Ascending aorta (tissue), 2 donors: Measurements from ENCODE around the gene CREBBP. TPM values are rescaled to one million over a fixed set of nuclear protein-coding genes. Genes with fewer than 3 reads are reported as not detected.

ENCODE experiments used
- DNase-seq, 2 donors: peaks; one replicate each; pipeline ENCODE4 v3.0.0-alpha.2; 2019; ENCODE audit warnings: low spot score in 2 of 2
- H3K27ac ChIP-seq, 2 donors: fragments of 200-600 bp; sonication (generic); one replicate each; pipeline ENCODE4 v1.5.1; 2016 to 2017; ENCODE audit warnings: mild to moderate bottlenecking in 1 of 2
- H3K27me3 ChIP-seq: fragments of 200-600 bp; sonication (generic); one replicate; pipeline ENCODE4 v1.5.1; 2017
- H3K36me3 ChIP-seq, 2 donors: fragments of 200-600 bp; sonication (generic); one replicate each; pipeline ENCODE4 v1.5.1; 2016
- H3K4me1 ChIP-seq, 2 donors: fragments of 200-600 bp; sonication (generic); one replicate each; pipeline ENCODE4 v1.5.1; 2016 to 2017; ENCODE audit warnings: mild to moderate bottlenecking in 1 of 2
- H3K4me3 ChIP-seq, 2 donors: fragments of 200-600 bp; sonication (generic); one replicate each; pipeline ENCODE4 v1.5.1; 2016 to 2017; ENCODE audit warnings: mild to moderate bottlenecking in 1 of 2
- H3K9me3 ChIP-seq, 2 donors: fragments of 200-600 bp; sonication (generic); one replicate each; pipeline ENCODE4 v1.5.1; 2016
- intact Hi-C: fragments of 100-400 bp; cut with DNase I; formaldehyde crosslinking; loops from one replicate; pipeline ENCODE4 v1.15.1; 2023
- total RNA-seq: library from RNA; depleted of rRNA; stranded (reverse); fragments of >200 nt; gene quantifications from one replicate; pipeline ENCODE4 v1.1.0, GENCODE V29; 2016
- TF ChIP-seq, protein P1 (sequence below), 3 experiments: fragments of 200-600 bp in 2 of 3; fragments of 450-650 bp in 1 of 3; sonication (generic) in 2 of 3; IDR thresholded peaks; one replicate each; pipeline ENCODE4 v1.5.1; 2016 to 2019; ENCODE audit warnings: antibody characterized with exemption in 3 of 3, mild to moderate bottlenecking in 1 of 3, moderate library complexity in 1 of 3

CREBBP gene
- total RNA-seq, 1 donor from 2014 or later, result 73.7 TPM

DNA sequence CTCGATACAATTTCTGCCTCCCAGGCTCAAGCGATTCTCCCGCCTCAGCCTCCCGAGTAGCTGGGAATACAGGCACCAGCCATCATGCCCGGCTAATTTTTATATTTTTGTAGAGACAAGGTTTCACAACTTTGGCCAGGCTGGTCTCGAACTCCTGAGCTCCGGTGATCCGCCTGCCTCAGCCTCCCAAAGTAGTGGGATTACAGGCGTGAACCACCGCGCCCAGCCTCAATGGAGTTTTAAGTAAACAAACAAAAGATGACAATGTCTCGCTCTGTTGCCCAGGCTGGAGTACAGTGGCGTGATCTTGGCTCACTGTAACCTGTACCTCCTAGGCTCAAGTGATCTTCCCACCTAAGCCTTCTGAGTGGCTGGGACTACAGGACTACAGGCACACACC lies 110.6 kb downstream of the CREBBP start:
- Histone ChIP-seq H3K27me3 (no peaks in the 10 kb centered on the region), H3K9me3 (no peaks in the 10 kb centered on the region), H3K4me1 (peaks cover 0 to 8% of the 10 kb centered on the region in 2 donors), H3K36me3 (peaks cover 71 to 89% of the 10 kb centered on the region in 2 donors), H3K27ac (no peak overlapping the region), H3K4me3 (no peak overlapping the region)
- intact Hi-C loops, result no loop called here
- DNase-seq, result no peak
- TF ChIP-seq, protein P1, sequence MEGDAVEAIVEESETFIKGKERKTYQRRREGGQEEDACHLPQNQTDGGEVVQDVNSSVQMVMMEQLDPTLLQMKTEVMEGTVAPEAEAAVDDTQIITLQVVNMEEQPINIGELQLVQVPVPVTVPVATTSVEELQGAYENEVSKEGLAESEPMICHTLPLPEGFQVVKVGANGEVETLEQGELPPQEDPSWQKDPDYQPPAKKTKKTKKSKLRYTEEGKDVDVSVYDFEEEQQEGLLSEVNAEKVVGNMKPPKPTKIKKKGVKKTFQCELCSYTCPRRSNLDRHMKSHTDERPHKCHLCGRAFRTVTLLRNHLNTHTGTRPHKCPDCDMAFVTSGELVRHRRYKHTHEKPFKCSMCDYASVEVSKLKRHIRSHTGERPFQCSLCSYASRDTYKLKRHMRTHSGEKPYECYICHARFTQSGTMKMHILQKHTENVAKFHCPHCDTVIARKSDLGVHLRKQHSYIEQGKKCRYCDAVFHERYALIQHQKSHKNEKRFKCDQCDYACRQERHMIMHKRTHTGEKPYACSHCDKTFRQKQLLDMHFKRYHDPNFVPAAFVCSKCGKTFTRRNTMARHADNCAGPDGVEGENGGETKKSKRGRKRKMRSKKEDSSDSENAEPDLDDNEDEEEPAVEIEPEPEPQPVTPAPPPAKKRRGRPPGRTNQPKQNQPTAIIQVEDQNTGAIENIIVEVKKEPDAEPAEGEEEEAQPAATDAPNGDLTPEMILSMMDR (IDR thresholded peaks at IDR 0.05), result no peak

DNA sequence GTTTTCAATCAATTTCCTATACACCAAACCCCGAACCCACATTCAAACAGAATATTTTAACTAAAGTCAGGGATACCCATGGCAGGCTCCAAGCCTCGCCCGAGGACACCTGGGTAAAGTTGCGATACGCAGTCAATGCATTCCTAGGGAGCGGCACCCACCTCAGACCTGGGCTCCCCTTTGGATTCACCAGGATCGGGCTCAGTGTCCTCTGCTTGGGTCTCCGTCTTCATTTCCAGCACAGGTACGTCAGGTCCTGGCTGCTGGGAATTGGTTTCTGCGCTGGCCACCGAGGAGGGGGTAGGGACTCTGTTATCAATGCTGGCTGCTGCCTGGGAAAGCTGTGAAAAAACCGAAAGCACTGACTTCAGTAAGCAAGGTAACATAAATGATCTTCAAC lies 111.5 kb downstream of the CREBBP start:
- no peak overlapping the region for H3K27ac ChIP-seq
- no peak for DNase-seq
- H3K27me3 ChIP-seq, result no peaks in the 10 kb centered on the region
- TF ChIP-seq, protein P1 (IDR thresholded peaks at IDR 0.05), result no peak
- no peak overlapping the region for H3K4me3 ChIP-seq
- intact Hi-C loops, result no loop called here
- H3K36me3 ChIP-seq, result peaks cover 72 to 88% of the 10 kb centered on the region in 2 donors
- H3K4me1 ChIP-seq, result peaks cover 0 to 8% of the 10 kb centered on the region in 2 donors
- no peaks in the 10 kb centered on the region for H3K9me3 ChIP-seq

DNA sequence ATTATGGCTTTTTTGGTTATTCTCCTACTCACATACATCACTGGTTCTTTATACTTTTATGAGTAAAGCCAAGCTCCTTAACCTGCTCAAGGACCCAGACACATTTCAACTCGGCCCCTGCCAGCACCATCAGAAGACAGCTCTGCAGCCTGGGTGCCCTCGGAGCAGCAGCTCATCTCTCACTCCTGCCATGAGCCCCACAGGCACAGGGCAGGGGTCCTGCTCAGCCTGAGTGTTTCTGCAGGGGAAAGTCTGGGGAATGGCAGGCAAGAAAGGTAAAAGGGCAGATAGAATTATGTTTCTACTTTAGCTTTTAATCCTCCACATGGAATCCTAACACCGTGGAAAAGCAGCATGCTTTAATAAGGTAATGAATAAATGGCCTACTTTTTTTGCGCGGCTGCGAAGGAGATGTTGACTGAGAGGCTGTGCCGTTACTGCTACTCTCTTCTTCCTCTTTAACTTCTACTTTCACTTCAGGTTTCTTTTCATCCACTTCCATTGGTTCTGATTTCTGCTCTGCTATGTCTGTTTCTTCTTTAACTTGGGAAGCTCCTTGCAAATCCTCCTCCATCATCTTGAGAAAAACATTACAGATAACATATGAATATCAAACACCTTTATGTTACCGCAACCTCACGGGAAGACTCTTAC lies 113.1 kb downstream of the CREBBP start:
- Histone ChIP-seq H3K9me3 (no peaks in the 10 kb centered on the region), H3K36me3 (peaks cover 74 to 84% of the 10 kb centered on the region in 2 donors), H3K4me1 (peaks cover 0 to 8% of the 10 kb centered on the region in 2 donors), H3K4me3 (no peak overlapping the region), H3K27ac (no peak overlapping the region), H3K27me3 (no peaks in the 10 kb centered on the region)
- TF ChIP-seq, protein P1 (IDR thresholded peaks at IDR 0.05), result no peak
- no peak for DNase-seq
- intact Hi-C loops, result no loop called here

DNA sequence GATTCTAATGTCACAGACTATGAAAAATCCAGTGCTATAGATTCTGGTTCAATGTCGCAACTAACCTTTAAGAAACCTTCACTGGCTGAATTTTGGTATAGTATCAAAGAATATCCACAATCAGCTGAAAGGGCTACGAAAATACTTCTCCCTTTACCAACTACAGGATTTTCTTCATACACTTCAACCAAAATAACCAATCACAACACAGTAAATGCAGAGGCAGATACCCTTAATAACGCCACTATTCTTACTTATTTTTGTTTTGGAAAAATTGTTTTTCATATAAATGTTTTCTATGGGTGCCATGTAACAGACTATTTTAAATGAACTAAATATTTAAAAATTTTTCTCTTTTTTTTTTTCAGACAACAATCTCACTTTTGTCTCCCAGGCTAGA lies 114.3 kb downstream of the CREBBP start:
- no peaks in the 10 kb centered on the region for H3K4me1 ChIP-seq
- no peak overlapping the region for H3K27ac ChIP-seq
- intact Hi-C loops, result no loop called here
- H3K9me3 ChIP-seq, result no peaks in the 10 kb centered on the region
- TF ChIP-seq, protein P1 (IDR thresholded peaks at IDR 0.05), result no peak
- DNase-seq, result no peak
- peaks cover 77 to 94% of the 10 kb centered on the region in 2 donors for H3K36me3 ChIP-seq
- H3K27me3 ChIP-seq, result no peaks in the 10 kb centered on the region
- H3K4me3 ChIP-seq, result no peak overlapping the region

DNA sequence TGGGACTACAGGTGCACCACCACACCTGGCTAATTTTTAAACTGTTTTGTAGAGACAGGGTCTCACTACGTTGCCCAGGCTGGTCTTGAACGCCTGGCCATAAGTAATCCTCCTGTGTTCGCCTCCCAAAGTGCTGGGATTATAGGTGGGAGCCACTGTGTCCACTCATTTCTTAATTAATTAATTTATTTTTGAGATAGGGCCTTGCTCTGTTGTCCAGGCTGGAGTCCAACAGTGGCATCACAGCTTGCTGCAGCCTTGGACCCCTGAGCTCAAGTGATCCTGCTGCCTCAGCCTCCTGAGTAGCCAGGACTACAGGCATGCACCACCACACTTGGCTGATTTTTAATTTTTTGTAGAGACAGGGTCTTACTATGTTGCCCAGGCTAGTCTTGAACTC lies 116.1 kb downstream of the CREBBP start:
- DNase-seq, result peak in 1 of 2 donors; percentile 2
- intact Hi-C loops, result no loop called here
- Histone ChIP-seq H3K9me3 (no peaks in the 10 kb centered on the region), H3K27ac (no peak overlapping the region), H3K27me3 (no peaks in the 10 kb centered on the region), H3K4me3 (no peak overlapping the region), H3K4me1 (no peaks in the 10 kb centered on the region), H3K36me3 (peaks cover 64 to 81% of the 10 kb centered on the region in 2 donors)
- TF ChIP-seq, protein P1 (IDR thresholded peaks at IDR 0.05), result no peak
